ENCODE measurements around the gene ATF5.

- TF ChIP-seq, protein P1, sequence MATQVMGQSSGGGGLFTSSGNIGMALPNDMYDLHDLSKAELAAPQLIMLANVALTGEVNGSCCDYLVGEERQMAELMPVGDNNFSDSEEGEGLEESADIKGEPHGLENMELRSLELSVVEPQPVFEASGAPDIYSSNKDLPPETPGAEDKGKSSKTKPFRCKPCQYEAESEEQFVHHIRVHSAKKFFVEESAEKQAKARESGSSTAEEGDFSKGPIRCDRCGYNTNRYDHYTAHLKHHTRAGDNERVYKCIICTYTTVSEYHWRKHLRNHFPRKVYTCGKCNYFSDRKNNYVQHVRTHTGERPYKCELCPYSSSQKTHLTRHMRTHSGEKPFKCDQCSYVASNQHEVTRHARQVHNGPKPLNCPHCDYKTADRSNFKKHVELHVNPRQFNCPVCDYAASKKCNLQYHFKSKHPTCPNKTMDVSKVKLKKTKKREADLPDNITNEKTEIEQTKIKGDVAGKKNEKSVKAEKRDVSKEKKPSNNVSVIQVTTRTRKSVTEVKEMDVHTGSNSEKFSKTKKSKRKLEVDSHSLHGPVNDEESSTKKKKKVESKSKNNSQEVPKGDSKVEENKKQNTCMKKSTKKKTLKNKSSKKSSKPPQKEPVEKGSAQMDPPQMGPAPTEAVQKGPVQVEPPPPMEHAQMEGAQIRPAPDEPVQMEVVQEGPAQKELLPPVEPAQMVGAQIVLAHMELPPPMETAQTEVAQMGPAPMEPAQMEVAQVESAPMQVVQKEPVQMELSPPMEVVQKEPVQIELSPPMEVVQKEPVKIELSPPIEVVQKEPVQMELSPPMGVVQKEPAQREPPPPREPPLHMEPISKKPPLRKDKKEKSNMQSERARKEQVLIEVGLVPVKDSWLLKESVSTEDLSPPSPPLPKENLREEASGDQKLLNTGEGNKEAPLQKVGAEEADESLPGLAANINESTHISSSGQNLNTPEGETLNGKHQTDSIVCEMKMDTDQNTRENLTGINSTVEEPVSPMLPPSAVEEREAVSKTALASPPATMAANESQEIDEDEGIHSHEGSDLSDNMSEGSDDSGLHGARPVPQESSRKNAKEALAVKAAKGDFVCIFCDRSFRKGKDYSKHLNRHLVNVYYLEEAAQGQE (IDR thresholded peaks at IDR 0.05; ENCODE audit: insufficient replicate concordance, low read depth), result no peak
- TF ChIP-seq POLR2AphosphoS5 (IDR thresholded peaks at IDR 0.05; ENCODE audit: low read depth), result no peak
- TF ChIP-seq, protein P2, sequence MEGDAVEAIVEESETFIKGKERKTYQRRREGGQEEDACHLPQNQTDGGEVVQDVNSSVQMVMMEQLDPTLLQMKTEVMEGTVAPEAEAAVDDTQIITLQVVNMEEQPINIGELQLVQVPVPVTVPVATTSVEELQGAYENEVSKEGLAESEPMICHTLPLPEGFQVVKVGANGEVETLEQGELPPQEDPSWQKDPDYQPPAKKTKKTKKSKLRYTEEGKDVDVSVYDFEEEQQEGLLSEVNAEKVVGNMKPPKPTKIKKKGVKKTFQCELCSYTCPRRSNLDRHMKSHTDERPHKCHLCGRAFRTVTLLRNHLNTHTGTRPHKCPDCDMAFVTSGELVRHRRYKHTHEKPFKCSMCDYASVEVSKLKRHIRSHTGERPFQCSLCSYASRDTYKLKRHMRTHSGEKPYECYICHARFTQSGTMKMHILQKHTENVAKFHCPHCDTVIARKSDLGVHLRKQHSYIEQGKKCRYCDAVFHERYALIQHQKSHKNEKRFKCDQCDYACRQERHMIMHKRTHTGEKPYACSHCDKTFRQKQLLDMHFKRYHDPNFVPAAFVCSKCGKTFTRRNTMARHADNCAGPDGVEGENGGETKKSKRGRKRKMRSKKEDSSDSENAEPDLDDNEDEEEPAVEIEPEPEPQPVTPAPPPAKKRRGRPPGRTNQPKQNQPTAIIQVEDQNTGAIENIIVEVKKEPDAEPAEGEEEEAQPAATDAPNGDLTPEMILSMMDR (IDR thresholded peaks at IDR 0.05; ENCODE audit: insufficient read depth, low read length), result no peak
- TF ChIP-seq GABPA (IDR thresholded peaks at IDR 0.05; ENCODE audit: low read depth), result no peak
- TF ChIP-seq SPI1 (IDR thresholded peaks at IDR 0.05; ENCODE audit: borderline replicate concordance, low read depth), result no peak
Observed at GRCh38 chr19:49946415-49946814, 17.4 kb downstream of the ATF5 start.

Data from HL-60 (cell line).